Colonic mucosa (tissue), 4 donors: ENCODE results near the gene THSD4. TPM values are rescaled to one million over a fixed set of nuclear protein-coding genes. Genes with fewer than 3 reads are reported as not detected.

Experiments used
- DNase-seq: peaks from one replicate; pipeline ENCODE4 v3.0.0-alpha.2; 2020
- H3K27ac ChIP-seq: fragments of 200-600 bp; one replicate; pipeline ENCODE4 v1.8.0; 2021
- H3K27me3 ChIP-seq: fragments of 200-600 bp; one replicate; pipeline ENCODE4 v1.8.0; 2021
- H3K36me3 ChIP-seq: fragments of 200-600 bp; one replicate; pipeline ENCODE4 v1.8.0; 2021
- H3K4me1 ChIP-seq: fragments of 200-600 bp; one replicate; pipeline ENCODE4 v1.8.0; 2021; ENCODE audit warnings: mild to moderate bottlenecking
- H3K4me3 ChIP-seq: fragments of 200-600 bp; one replicate; pipeline ENCODE4 v1.8.0; 2021
- H3K9ac ChIP-seq, 2 donors: one replicate each; pipeline ENCODE4 v1.7.0; 2013; ENCODE audit warnings: control low read depth in 2 of 2, low read depth in 2 of 2, low read length in 2 of 2
- H3K9me3 ChIP-seq: fragments of 200-600 bp; one replicate; pipeline ENCODE4 v1.8.0; 2021
- intact Hi-C: fragments of 100-400 bp; cut with DNase I; formaldehyde crosslinking; loops from one replicate; pipeline ENCODE4 v1.14.1; 2022
- total RNA-seq, 2 donors: library from RNA; stranded (reverse); fragmentation: NEBNext Ultra II Directional in 1 of 2; extraction: Animal tissue kit (Norgen Biotek cat#: 25700) in 1 of 2; gene quantifications; one replicate each; pipeline ENCODE4 v1.2.1, GENCODE V29; 2021
- TF ChIP-seq, protein P1 (sequence below): fragments of 200-600 bp; IDR thresholded peaks from one replicate; pipeline ENCODE4 v1.8.0; 2022; ENCODE audit warnings: antibody characterized with exemption, mild to moderate bottlenecking
- donor health status: healthy.
- donor health status: DM: no; HTN: no; CAD: no.
- donor health status: DM: no; HTN: no; CAD: no.

Gene THSD4
- total RNA-seq, 2 donors from 2014 or later, result 18.8 to 23.5 TPM

DNA sequence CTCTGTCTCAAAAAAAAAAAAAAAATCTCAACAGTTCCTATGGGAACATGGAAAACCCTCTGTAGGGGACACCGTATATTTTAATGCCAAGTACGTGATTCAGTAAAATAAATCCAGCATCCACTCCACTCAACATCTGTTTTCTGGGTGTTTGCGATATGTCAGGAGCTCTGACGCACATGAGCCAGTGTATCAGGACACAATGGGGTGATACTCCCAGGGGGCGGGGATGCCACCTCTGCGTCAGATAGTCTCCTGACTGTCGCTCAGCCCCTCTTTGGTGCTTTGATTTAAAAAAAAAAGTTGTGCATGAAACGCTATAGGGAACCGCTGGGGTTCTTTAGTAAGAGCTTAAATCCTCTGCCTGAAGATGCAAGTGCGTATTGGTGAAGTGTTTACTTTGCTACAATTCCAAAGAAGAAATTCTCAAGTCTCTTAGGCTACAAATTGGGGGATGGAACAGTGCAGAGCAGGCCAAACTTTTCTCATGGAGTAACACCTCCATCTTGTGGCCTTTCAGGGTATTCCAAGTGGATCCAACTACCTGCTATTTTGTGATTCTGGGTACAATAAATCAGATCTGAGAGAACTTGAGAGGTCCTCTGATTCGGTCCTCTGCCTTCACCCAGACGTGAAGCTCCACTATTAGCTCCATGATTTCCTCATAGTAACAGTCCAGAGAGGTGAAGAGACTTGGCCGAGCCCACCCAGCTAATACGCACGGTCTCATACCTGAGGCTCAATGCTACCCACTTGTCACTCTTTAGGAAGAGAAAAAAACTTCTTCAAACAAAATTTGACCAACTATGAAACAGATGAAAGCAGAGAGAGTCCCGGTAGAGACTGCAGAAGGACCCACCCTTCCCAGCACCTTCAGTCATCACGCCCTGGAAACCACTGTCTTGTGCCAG is 685.8 kb downstream of the THSD4 start:
- Histone ChIP-seq H3K9ac (no peak overlapping the region), H3K9me3 (no peaks in the 10 kb centered on the region), H3K4me1 (no peaks in the 10 kb centered on the region), H3K27ac (no peak overlapping the region), H3K4me3 (no peak overlapping the region), H3K27me3 (no peaks in the 10 kb centered on the region), H3K36me3 (no peaks in the 10 kb centered on the region)
- DNase-seq, result peak; percentile 59
- intact Hi-C loops, result loop anchor here (2.0 to 5.0 kb wide), 2 partner anchors 56 to 354 kb away; no protein-coding TSS in a partner anchor
- TF ChIP-seq, protein P1, sequence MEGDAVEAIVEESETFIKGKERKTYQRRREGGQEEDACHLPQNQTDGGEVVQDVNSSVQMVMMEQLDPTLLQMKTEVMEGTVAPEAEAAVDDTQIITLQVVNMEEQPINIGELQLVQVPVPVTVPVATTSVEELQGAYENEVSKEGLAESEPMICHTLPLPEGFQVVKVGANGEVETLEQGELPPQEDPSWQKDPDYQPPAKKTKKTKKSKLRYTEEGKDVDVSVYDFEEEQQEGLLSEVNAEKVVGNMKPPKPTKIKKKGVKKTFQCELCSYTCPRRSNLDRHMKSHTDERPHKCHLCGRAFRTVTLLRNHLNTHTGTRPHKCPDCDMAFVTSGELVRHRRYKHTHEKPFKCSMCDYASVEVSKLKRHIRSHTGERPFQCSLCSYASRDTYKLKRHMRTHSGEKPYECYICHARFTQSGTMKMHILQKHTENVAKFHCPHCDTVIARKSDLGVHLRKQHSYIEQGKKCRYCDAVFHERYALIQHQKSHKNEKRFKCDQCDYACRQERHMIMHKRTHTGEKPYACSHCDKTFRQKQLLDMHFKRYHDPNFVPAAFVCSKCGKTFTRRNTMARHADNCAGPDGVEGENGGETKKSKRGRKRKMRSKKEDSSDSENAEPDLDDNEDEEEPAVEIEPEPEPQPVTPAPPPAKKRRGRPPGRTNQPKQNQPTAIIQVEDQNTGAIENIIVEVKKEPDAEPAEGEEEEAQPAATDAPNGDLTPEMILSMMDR, result peak; percentile 70

DNA sequence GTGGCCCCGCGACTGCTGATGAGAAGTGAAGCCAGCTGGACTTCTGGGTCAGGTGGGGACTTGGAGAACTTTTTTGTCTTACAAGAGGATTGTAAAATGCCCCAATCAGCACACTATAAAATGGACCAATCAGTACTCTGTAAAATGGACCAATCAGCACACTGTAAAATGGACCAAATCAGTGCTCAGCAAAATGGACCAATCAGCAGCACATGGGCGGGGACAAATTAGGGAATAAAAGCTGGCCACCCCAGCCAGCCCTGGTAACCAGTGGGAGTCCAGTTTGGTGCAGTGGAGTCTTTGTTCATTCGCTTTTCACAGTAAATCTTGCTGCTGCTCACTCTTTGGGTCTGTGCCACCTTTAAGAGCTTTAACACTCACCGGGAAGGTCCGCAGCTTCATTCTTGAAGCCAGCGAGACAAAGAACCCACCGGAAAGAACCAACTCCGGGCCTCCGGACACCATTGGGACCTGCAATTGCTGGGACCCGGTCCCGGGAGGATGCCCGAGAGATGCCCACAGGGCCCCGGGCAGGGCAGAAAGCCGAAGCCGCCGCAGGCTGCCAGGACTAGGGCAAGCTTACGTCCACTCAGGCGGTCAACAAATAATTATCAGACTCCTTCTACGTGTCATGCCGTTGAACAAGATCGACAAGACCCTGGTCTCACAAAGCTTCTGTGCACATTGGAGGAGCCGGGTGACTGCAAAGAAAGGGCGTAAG is 686.8 kb downstream of the THSD4 start:
- DNase-seq, result no peak
- H3K27me3 ChIP-seq, result no peaks in the 10 kb centered on the region
- no peaks in the 10 kb centered on the region for H3K9me3 ChIP-seq
- TF ChIP-seq, protein P1, result no peak
- no peak overlapping the region for H3K4me3 ChIP-seq
- no peak overlapping the region for H3K9ac ChIP-seq
- no peak overlapping the region for H3K27ac ChIP-seq
- intact Hi-C loops, result loop anchor here (2.0 to 5.0 kb wide), 2 partner anchors 57 to 355 kb away; no protein-coding TSS in a partner anchor
- no peaks in the 10 kb centered on the region for H3K36me3 ChIP-seq
- H3K4me1 ChIP-seq, result no peaks in the 10 kb centered on the region

DNA sequence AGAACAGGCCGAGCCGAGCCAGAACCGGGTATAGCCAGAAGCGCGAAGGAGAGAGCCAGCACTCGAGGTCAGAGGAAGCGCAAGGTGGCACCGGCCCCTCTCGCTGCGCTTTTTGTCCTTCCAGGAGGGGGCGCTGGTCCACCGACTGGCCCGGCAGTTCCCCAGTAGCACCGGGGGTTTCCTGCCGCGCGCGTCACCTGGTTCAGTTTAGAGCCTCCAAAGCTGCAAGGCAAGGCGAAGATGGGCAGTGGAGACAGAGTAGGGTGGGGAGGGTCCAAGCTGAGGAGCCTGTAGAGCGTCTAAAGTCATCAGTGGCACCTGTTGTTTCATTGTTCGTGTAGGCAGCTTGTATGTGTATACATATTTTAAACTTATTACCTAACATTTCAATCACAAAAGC is 687.5 kb downstream of the THSD4 start:
- DNase-seq, result no peak
- no peaks in the 10 kb centered on the region for H3K36me3 ChIP-seq
- no peaks in the 10 kb centered on the region for H3K27me3 ChIP-seq
- TF ChIP-seq, protein P1, result peak; percentile 12
- H3K9ac ChIP-seq, result no peak overlapping the region
- intact Hi-C loops, result loop anchor here (5.0 kb wide), 1 partner anchor 355 kb away; no protein-coding TSS in a partner anchor
- H3K4me3 ChIP-seq, result no peak overlapping the region
- H3K9me3 ChIP-seq, result no peaks in the 10 kb centered on the region
- no peak overlapping the region for H3K27ac ChIP-seq
- no peaks in the 10 kb centered on the region for H3K4me1 ChIP-seq

DNA sequence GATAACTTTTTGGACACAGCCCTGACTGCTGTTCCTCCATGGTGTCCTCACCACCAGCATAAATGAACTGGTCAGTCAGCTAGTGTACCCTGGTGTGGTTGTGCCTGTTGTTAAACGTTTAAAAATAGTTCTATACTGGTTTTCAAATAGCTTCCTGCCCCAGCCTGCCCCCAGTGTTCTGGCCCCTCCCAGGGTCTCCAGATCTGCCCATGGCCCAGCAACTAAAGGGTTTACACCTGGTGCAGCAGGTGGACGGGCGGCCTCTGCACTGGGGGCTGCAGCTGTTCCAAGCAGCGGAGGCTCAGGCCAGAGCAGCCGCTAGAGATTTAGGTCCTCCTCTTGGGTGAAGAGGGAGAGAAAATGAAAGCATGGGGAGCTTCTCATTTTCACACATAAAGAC is 689.0 kb downstream of the THSD4 start:
- no peaks in the 10 kb centered on the region for H3K4me1 ChIP-seq
- intact Hi-C loops, result loop anchor here (5.0 kb wide), 1 partner anchor 357 kb away; no protein-coding TSS in a partner anchor
- no peaks in the 10 kb centered on the region for H3K9me3 ChIP-seq
- no peaks in the 10 kb centered on the region for H3K27me3 ChIP-seq
- TF ChIP-seq, protein P1, result no peak
- no peak for DNase-seq
- H3K27ac ChIP-seq, result no peak overlapping the region
- no peak overlapping the region for H3K9ac ChIP-seq
- H3K36me3 ChIP-seq, result no peaks in the 10 kb centered on the region
- H3K4me3 ChIP-seq, result no peak overlapping the region

DNA sequence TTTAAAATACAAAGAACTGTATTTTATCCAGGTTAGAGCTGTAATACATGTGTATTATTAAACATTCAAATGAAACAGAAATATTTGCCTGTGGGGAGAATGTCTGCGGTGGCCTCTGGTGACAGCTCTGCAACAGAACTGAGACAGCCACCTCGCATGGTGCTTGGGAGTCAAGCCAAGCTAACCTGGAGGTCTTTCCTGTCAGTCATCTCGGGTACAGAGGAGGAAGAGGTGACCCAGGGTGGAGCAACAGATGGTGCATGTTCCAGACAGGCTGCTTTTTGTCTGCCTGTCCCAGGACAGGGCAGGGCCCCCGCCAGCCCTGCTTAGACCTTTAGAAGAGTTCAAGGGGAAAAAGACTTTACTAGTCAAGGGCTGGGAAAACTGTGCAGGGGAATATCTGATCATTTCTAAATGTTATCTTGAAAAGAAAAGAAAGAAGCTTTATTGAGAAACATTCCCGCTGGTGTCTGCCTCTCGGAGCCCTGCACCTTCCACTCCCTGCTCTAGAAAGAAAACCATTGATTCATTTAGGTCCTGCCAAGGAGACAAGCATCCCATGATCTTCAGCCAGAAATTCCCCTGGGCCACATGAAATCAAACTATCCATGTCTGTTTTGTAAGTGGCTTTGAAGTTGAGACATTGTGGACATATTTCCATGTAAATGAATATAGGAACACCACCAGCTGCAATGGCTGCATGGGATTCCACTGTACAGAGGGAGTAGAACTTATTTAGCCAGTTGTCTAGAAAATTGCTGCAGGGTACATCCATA is 689.6 kb downstream of the THSD4 start:
- H3K4me1 ChIP-seq, result no peaks in the 10 kb centered on the region
- TF ChIP-seq, protein P1, result no peak
- H3K27ac ChIP-seq, result no peak overlapping the region
- no peaks in the 10 kb centered on the region for H3K27me3 ChIP-seq
- no peak overlapping the region for H3K4me3 ChIP-seq
- H3K9ac ChIP-seq, result no peak overlapping the region
- no peaks in the 10 kb centered on the region for H3K9me3 ChIP-seq
- intact Hi-C loops, result loop anchor here (5.0 kb wide), 1 partner anchor 358 kb away; no protein-coding TSS in a partner anchor
- no peak for DNase-seq
- no peaks in the 10 kb centered on the region for H3K36me3 ChIP-seq
